GM12892 (cell line): Measurements from ENCODE around the gene SEMA6D.

Source experiments
- POLR2A ChIP-seq: IDR thresholded peaks from 2 replicates; pipeline ENCODE4 v1.6.1; 2011; ENCODE audit warnings: low read depth, low read length, control low read depth
- POLR2AphosphoS5 ChIP-seq: IDR thresholded peaks from 2 replicates; pipeline ENCODE4 v1.6.1; 2011; ENCODE audit warnings: low read depth, low read length, control low read depth

- TF ChIP-seq POLR2A (no peak), POLR2AphosphoS5 (no peak)
Measured at GRCh38 chr15:47792231-47792630, 74.9 kb downstream of the SEMA6D start.
